Stimulated activated naive CD8-positive, alpha-beta T cell treated with anti-CD3 and anti-CD28 coated beads, Interleukin-15, Interleukin-2, amounts not matched to agents 100 ng/mL and 50 ng/mL, for 24 hours (primary cell): ENCODE results near the gene MED13.
"Not testable (repeated sequence)": the region's sequence is repeated elsewhere in the genome, so short reads cannot be mapped to it uniquely, and the experiment has no call there.

ENCODE experiments used
- H3K27ac Mint-ChIP-seq: one replicate; pipeline ENCODE4 v1.8.0; 2021; ENCODE audit warnings: mild to moderate bottlenecking, mixed read lengths
- H3K27me3 Mint-ChIP-seq: one replicate; pipeline ENCODE4 v1.8.0; 2021; ENCODE audit warnings: mixed read lengths
- H3K36me3 Mint-ChIP-seq: one replicate; pipeline ENCODE4 v1.8.0; 2021; ENCODE audit warnings: low read depth, mixed read lengths
- H3K4me1 Mint-ChIP-seq: one replicate; pipeline ENCODE4 v1.8.0; 2021; ENCODE audit warnings: low read depth, mixed read lengths
- H3K4me3 Mint-ChIP-seq: one replicate; pipeline ENCODE4 v1.8.0; 2021; ENCODE audit warnings: mild to moderate bottlenecking, mixed read lengths
- H3K9me3 Mint-ChIP-seq: one replicate; pipeline ENCODE4 v1.8.0; 2021; ENCODE audit warnings: mixed read lengths

Gene MED13

DNA sequence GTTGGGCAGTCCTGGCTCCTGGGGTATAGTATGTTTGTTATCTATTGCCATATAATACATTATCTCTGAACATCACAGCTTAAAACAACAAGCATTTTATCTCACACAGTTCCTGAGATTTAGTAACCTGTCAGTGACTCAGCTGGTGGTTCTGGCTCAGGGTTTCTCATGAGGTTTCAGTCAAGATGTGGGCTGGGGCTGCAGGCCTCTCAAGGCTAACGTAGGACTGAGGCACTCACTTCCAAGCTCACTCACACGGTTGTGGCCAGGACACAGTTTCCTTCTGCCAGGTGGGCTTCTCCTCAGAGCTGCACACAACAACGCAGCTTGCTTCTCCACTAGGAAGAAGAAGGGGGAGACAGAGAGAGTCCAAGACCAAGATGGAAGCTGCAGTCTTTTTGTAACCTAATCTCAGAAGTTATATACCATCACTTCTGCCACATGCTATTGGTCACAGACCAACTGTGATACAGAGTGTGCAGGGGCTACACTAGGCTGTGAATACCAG lies 10.3 kb upstream of the MED13 start:
- H3K27ac Mint-ChIP-seq = no peak overlapping the region
- H3K4me1 Mint-ChIP-seq = no peaks in the 10 kb centered on the region
- no peaks in the 10 kb centered on the region for H3K36me3 Mint-ChIP-seq
- peaks cover 27% of the 10 kb centered on the region for H3K27me3 Mint-ChIP-seq
- no peak overlapping the region for H3K4me3 Mint-ChIP-seq
- H3K9me3 Mint-ChIP-seq = no peaks in the 10 kb centered on the region

DNA sequence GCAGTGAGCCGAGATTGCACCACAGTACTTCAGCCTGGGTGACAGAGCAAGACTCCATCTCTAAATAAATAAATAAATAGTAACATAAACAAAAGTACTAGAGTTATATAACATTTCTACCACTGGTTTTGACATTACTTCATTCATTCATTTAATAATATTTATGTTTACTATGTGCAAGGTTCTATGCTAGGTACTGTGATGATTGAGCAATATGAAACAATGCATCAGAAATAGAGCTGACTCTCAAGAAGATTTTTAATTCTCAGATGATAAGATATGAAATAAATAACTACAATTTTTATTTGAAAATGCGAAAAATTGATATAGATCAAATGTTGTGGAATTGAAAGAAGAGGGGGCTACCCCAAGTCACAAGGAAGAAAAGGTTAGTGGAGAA lies 8.9 kb upstream of the MED13 start:
- H3K36me3 Mint-ChIP-seq = no peaks in the 10 kb centered on the region
- no peaks in the 10 kb centered on the region for H3K4me1 Mint-ChIP-seq
- no peak overlapping the region for H3K27ac Mint-ChIP-seq
- H3K27me3 Mint-ChIP-seq = peaks cover 20% of the 10 kb centered on the region
- H3K4me3 Mint-ChIP-seq = no peak overlapping the region
- no peaks in the 10 kb centered on the region for H3K9me3 Mint-ChIP-seq

DNA sequence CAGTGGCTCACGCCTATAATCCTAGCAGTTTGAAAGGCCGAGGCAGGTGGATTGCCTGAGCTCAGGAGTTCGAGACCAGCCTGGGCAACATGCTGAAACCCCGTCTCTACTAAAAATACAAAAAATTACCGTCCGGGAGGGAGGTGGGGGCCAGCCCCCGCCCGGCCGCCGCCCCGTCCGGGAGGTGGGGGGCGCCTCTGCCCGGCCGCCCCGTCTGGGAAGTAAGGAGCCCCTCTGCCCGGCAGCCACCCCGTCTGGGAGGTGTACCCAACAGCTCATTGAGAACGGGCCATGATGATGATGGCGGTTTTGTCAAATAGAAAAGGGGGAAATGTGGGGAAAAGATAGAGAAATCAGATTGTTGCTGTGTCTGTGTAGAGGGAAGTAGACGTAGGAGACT lies 7.8 kb upstream of the MED13 start:
- not testable (repeated sequence) for H3K27ac Mint-ChIP-seq, H3K9me3 Mint-ChIP-seq, H3K4me1 Mint-ChIP-seq, H3K36me3 Mint-ChIP-seq, H3K4me3 Mint-ChIP-seq
- H3K27me3 Mint-ChIP-seq = peaks cover 13% of the 10 kb centered on the region

DNA sequence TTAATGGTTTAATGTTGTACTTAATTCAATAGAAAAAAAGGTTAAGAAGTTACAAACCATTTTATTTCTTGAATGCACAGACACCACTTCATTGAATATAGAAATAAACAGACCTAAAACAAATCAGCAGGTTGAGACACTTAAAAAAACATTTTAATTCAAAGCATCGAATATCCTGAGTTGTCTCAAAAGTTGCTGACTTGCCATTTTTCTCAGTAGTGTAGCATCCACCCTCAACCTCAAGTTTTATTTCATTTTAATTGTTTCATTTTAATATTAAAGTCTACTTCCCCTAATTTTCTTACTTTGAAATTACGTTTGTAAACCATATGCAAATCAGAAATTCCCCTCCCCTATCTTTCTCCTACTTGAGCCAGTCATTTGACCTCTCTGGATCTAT lies 5.8 kb upstream of the MED13 start:
- no peaks in the 10 kb centered on the region for H3K36me3 Mint-ChIP-seq
- no peaks in the 10 kb centered on the region for H3K27me3 Mint-ChIP-seq
- H3K9me3 Mint-ChIP-seq = no peaks in the 10 kb centered on the region
- no peak overlapping the region for H3K4me3 Mint-ChIP-seq
- peaks cover 5% of the 10 kb centered on the region for H3K4me1 Mint-ChIP-seq
- H3K27ac Mint-ChIP-seq = no peak overlapping the region

DNA sequence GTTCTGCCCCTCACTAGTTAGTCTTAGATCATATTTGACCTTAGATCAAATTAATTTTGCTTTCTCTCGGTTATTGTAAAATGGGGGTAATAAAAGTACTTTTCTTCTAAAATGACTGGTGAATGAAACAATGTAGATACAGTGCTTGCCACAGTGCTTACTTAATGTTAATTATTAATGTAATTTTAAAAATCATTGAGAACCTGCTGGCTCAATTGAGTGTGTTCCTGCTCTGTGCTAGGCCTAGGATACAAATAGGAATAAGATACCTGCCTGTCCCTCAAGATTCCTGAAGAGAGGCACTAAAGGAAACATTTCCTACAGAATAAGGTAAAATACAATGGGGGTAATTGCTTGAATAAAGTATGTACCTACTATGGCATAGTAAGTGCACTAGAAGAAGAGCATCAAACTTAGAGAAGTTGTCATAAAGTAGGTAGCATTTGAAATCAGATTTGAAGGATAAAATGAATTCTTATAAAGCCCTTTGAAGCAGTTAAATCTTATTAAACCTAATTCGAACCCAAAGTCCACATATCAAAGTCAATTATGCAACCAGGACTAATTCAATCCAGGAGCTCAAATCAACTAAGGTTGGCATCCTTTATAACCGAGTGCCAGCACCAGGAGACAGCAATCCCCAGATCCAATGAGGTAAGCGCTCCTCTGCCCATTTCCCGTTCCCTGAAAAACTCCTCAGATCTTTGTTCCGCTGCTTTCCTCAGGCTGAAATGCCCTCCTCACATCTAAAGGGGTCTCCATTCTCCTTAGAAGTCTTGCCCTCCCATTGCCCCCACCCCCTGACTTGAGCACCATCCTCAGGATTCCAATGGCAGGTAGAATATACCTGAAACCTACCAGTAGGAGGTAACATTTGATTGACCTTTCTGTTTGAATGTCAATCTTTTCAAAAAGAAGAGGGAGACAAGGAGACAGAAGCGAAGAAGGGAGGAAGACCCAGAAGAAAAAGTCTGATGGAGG lies 2.4 kb upstream of the MED13 start:
- Mint-ChIP-seq H3K27me3 (no peaks in the 10 kb centered on the region), H3K27ac (no peak overlapping the region), H3K9me3 (no peaks in the 10 kb centered on the region), H3K4me3 (no peak overlapping the region), H3K4me1 (peaks cover 25% of the 10 kb centered on the region), H3K36me3 (peaks cover 12% of the 10 kb centered on the region)

DNA sequence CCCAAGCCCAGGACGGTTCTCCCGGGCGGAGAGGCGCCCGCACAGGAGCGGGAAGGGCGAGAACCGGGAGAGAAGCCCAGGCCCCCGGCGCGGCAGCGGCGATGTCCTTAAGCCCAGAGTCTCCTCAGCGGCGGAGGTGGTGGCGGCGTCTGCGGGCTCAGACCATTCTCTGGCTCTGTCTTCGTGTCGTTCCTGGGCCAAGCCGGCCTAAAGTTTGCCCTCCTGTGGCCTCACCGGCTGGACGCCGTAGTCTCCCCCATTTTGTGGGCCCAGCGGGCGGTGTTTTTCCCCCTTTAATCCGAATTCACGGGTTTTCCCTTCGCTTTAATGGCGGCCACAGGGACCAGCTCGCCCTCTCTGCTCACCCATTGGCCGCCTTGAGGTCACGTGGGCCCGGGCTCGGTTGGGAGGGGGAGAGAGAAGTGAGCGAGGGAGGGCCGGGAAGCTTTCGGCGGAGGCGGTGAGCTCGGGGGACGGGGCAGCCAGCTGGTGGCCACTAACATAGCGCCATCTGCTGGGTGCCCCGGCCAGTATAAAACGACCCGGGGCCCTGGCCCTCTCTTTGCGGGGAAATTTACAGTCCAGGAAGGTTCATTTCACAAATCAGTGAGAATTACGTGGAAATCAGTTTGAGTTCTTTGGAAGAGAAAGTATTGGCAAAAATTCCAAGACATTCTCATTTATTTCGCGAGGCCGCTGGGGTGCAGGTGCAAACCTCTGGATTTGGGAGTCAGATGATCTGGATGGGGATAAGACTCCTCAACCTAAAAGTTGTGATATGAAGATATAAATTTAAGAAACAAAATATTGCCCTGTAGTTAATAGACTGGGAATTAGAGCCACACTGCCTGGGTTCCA lies 762 bp upstream of the MED13 start:
- Mint-ChIP-seq H3K36me3 (peaks cover 24% of the 10 kb centered on the region), H3K27me3 (no peaks in the 10 kb centered on the region), H3K9me3 (no peaks in the 10 kb centered on the region), H3K4me3 (peak overlapping the region; percentile 96), H3K27ac (peak overlapping the region; percentile 97), H3K4me1 (peaks cover 36% of the 10 kb centered on the region)

DNA sequence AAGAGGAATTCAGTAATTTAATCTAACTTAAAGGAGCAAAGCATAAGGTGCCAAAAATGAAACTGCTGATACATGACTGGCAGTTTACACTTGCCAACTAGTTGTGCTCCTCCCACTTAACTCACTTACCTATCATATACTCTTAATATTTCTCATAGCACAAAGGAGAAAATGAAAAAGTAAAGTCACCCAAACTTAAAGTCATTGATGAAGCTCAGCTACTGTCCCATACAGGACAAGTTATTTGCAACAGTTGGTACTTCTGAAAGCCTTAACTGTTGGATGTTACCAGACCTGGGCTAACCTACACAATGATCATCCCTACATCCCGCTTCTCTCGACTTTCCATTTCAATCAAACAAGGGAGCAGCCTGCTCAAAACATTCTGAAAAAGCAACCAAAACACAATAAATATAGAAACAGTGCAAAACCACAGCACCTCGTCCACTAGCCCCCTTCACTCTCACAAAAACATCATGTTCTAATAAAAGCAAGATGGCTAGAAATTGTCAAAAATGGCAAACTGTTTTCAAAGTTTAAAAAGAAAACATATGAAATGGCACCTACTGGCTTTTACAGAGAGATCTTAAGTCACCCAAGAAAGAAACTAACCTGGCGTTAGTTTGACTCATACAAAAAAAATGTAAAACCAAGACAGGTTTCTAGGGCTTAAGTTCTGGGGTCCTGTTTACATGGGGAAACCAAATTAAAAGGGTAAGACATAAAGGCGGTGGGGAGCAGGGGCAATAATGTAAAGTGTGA lies 868 bp downstream of the MED13 start:
- Mint-ChIP-seq H3K27ac (peak overlapping the region; percentile 96), H3K9me3 (no peaks in the 10 kb centered on the region), H3K36me3 (peaks cover 30% of the 10 kb centered on the region), H3K4me1 (peaks cover 47% of the 10 kb centered on the region), H3K4me3 (peak overlapping the region; percentile 94), H3K27me3 (no peaks in the 10 kb centered on the region)

DNA sequence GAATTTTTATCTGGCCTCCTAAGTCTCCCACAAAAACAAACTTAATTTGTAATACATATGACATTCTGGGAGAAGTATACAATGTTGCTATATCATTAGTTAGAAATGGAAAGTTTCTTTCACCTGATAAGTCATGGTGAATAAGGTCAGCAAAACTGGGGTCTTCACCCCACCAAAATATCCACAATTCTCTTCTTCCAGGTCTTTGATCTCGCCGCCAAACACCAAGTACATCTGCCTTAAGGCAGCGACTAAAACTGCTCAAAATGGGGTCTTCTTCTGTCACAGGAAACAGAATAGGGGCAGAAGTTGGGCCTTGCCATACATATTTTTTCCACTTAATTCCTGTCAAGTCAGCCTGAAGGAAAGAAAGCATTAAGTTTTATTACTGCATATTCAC lies 2.1 kb downstream of the MED13 start:
- H3K4me3 Mint-ChIP-seq = peak overlapping the region; percentile 94
- H3K27me3 Mint-ChIP-seq = no peaks in the 10 kb centered on the region
- H3K4me1 Mint-ChIP-seq = peaks cover 60% of the 10 kb centered on the region
- peak overlapping the region; percentile 62 for H3K27ac Mint-ChIP-seq
- no peaks in the 10 kb centered on the region for H3K9me3 Mint-ChIP-seq
- peaks cover 41% of the 10 kb centered on the region for H3K36me3 Mint-ChIP-seq

DNA sequence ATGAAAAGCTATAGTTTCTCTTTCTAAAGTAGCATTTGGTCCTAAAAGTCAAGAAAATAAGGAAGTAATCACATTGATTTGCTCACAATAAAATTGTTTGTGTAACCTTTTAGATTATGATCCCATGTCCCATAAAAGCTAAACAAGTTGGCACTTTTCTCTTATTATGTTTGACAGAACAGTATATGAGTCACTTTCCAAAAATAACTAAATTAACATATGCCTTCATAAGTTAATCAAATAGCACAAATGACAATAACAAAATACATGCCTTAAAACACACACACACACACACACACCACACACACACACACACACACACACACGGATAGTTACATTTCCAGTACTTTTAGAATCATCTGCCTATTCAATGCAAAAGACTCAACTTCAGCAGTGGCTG lies 2.8 kb downstream of the MED13 start:
- Mint-ChIP-seq H3K27me3 (no peaks in the 10 kb centered on the region), H3K27ac (peak overlapping the region; percentile 76), H3K4me1 (peaks cover 66% of the 10 kb centered on the region), H3K4me3 (peak overlapping the region; percentile 94), H3K9me3 (no peaks in the 10 kb centered on the region), H3K36me3 (peaks cover 46% of the 10 kb centered on the region)

DNA sequence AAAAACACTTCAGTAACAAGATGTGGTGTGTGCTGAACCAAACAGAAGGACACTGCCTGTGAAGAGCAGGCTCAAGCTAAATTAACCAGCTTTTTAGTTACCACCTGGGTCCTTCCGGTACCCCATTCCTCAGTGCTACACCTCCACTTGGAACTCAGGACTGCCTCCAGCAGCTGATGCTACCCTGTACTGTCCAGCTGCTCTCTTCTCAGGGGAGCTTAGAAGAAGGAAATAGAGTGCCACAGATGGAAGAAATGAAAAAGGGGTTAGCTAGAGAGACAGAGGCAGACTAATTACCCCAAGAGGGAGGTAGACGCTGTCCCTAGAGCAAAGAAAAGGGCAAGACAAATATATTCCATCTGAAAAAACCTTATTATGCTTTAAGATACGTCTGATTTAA lies 5.7 kb downstream of the MED13 start:
- Mint-ChIP-seq H3K9me3 (no peaks in the 10 kb centered on the region), H3K4me1 (peaks cover 75% of the 10 kb centered on the region), H3K4me3 (no peak overlapping the region), H3K36me3 (peaks cover 55% of the 10 kb centered on the region), H3K27ac (no peak overlapping the region), H3K27me3 (no peaks in the 10 kb centered on the region)

DNA sequence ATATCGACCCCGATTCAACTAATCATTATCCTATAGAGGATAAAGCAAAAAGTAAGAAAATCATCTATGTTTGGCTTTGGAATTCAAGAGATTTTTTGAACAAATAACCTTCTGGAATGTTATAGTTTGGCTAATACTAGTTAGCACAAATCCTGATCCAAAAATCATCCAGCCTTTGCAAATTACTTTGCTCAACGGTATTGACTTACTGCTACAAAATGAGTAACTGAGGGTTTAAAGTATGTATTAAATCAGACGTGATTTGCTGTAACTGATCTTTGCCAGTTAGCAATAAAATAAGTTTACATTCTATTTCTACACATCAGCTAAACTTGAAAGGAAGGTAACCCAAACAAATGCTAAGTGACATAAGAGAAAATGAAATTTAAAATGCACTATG lies 6.5 kb downstream of the MED13 start:
- no peaks in the 10 kb centered on the region for H3K9me3 Mint-ChIP-seq
- H3K4me1 Mint-ChIP-seq = peaks cover 68% of the 10 kb centered on the region
- no peak overlapping the region for H3K4me3 Mint-ChIP-seq
- no peaks in the 10 kb centered on the region for H3K27me3 Mint-ChIP-seq
- no peak overlapping the region for H3K27ac Mint-ChIP-seq
- H3K36me3 Mint-ChIP-seq = peaks cover 55% of the 10 kb centered on the region

DNA sequence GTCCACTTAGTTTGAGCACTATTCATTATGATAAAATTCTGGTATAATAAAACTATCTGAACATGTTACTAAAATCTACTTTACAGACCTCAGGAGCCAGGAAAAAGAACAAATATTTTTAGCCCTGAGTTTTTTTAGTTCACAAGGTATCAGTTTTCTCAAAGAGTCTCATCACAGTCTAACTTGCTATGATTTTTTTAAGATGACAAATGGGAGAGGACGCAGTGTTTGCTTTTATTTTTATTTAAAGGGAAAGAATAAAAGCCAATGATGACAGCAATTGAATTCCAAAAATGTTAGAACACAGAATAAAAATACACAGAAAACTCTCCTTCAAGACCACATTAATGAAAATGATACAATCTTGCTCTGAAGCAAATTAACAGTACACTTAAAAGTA lies 7.4 kb downstream of the MED13 start:
- Mint-ChIP-seq H3K36me3 (peaks cover 52% of the 10 kb centered on the region), H3K4me1 (peaks cover 67% of the 10 kb centered on the region), H3K4me3 (no peak overlapping the region), H3K27me3 (no peaks in the 10 kb centered on the region), H3K9me3 (no peaks in the 10 kb centered on the region), H3K27ac (peak overlapping the region; percentile 9)

DNA sequence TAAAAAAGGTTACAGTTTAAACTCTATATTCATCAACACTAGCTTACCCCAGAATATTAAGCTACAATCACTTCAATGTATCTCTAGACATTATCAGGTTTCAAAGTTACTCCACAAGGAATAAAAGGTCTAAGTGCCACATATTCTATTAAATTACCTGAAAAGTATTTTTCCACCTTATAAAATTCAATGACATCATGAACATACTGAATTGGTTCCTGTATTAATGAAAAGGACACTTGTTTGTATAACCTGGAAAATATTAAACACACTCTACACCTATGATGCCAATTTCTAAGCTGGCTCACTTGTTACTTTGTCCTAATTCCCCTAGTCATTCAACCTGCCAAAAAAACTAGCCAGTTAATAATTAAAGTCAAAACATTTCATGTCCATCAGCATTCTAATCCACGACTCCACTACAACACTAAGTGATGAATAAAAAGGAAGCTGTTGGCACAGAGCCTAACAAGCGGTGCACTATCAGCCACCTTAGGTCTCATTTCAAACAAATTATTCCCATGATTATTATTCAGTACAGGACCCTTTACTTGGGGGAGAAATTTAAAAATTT lies 12.2 kb downstream of the MED13 start:
- Mint-ChIP-seq H3K36me3 (peaks cover 55% of the 10 kb centered on the region), H3K9me3 (no peaks in the 10 kb centered on the region), H3K27ac (peak overlapping the region; percentile 4), H3K4me1 (peaks cover 47% of the 10 kb centered on the region), H3K4me3 (no peak overlapping the region), H3K27me3 (no peaks in the 10 kb centered on the region)

DNA sequence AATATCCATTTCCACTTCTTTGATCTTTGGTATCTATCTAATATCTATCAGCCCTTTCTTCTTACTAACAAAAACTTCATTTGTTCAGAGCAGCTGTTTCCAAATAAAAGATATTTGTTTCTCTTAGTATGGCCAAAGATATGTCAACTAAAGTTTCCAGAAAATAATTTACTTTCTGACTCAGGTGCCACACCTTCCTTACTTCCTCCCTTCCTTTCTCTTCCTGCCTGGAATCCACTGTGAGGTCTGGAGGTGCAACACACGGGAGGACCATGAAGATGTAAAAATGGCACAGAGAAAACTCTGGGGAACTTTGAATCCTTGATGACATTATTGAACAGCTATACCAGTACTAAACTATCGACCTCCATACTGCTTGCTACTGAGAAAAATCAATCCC lies 14.0 kb downstream of the MED13 start:
- H3K4me1 Mint-ChIP-seq = peaks cover 37% of the 10 kb centered on the region
- H3K27me3 Mint-ChIP-seq = no peaks in the 10 kb centered on the region
- peak overlapping the region; percentile 60 for H3K27ac Mint-ChIP-seq
- no peak overlapping the region for H3K4me3 Mint-ChIP-seq
- peaks cover 54% of the 10 kb centered on the region for H3K36me3 Mint-ChIP-seq
- H3K9me3 Mint-ChIP-seq = no peaks in the 10 kb centered on the region
